PC-9 (cell line): ENCODE measurements around the gene OGDH. TPM values are rescaled to one million over a fixed set of nuclear protein-coding genes. Genes with fewer than 3 reads are reported as not detected.
"Not testable (repeated sequence)": the region's sequence is repeated elsewhere in the genome, so short reads cannot be mapped to it uniquely, and the experiment has no call there.

Source experiments
- BruUV-seq: library from RNA; stranded (reverse); fragments of 400-500 nt; replicated peaks from 2 replicates; lab custom pipeline; 2021; lab: Mats Ljungman, UMichigan
- CTCF ChIA-PET: fragments of 300-600 bp; sonication (Branson Sonifier 250); formaldehyde crosslinking; loops from one replicate; lab custom pipeline; 2022; ENCODE audit warnings: antibody characterized with exemption; lab: Charles Lee
- POLR2A ChIA-PET: fragments of 300-600 bp; sonication (Branson Sonifier 250); formaldehyde crosslinking; loops from one replicate; lab custom pipeline; 2022; ENCODE audit warnings: antibody characterized with exemption; ENCODE audit not compliant: unreplicated experiment; lab: Charles Lee
- DNase-seq, 2 experiments: peaks; one replicate each; pipeline versions ENCODE4 v3.0.0 to v3.0.0-alpha.2; 2015 to 2022; ENCODE audit warnings: mixed read lengths in 1 of 2
- H2AFZ ChIP-seq: fragments of 200-600 bp; sonication (generic); 2 replicates; pipeline ENCODE4 v1.8.1; 2017; ENCODE audit warnings: antibody characterized with exemption
- H3F3A ChIP-seq: fragments of 200-600 bp; sonication (generic); 2 replicates; pipeline ENCODE4 v1.8.1; 2017; ENCODE audit warnings: antibody characterized with exemption, mild to moderate bottlenecking, low read depth; ENCODE audit not compliant: insufficient read depth
- H3K27ac ChIP-seq: fragments of 200-600 bp; sonication (generic); 2 replicates; pipeline ENCODE4 v1.6.1; 2016; ENCODE audit warnings: mixed run types
- H3K27me3 ChIP-seq: fragments of 200-600 bp; sonication (generic); 2 replicates; pipeline ENCODE4 v1.6.1; 2016; ENCODE audit warnings: low read depth, mixed run types; ENCODE audit not compliant: insufficient read depth
- H3K36me3 ChIP-seq: fragments of 200-600 bp; sonication (generic); 2 replicates; pipeline ENCODE4 v1.6.1; 2016; ENCODE audit warnings: low read depth, mixed run types
- H3K4me1 ChIP-seq: fragments of 200-600 bp; sonication (generic); replicated peaks from 2 replicates; pipeline ENCODE4 v1.6.1; 2016; ENCODE audit warnings: mixed run types; ENCODE audit not compliant: insufficient read depth
- H3K4me2 ChIP-seq: fragments of 200-600 bp; sonication (generic); 2 replicates; pipeline ENCODE4 v1.6.1; 2017; ENCODE audit warnings: mixed run types
- H3K4me3 ChIP-seq: fragments of 200-600 bp; sonication (generic); 2 replicates; pipeline ENCODE4 v1.6.1; 2016; ENCODE audit warnings: mixed run types
- H3K79me2 ChIP-seq: fragments of 200-600 bp; sonication (generic); 2 replicates; pipeline ENCODE4 v1.6.1; 2017; ENCODE audit warnings: low read depth, mixed run types
- H3K9me2 ChIP-seq: fragments of 200-600 bp; sonication (generic); 2 replicates; pipeline ENCODE4 v1.8.1; 2017; ENCODE audit warnings: mild to moderate bottlenecking; ENCODE audit not compliant: insufficient read depth
- H3K9me3 ChIP-seq: fragments of 200-600 bp; sonication (generic); 2 replicates; pipeline ENCODE4 v1.8.1; 2016; ENCODE audit warnings: low read depth; ENCODE audit not compliant: insufficient read depth
- H4K20me1 ChIP-seq: fragments of 200-600 bp; sonication (generic); 2 replicates; pipeline ENCODE4 v1.8.1; 2017; ENCODE audit not compliant: insufficient read depth
- CTCF ChIP-seq: fragments of 200-600 bp; sonication (generic); conservative IDR thresholded peaks from 2 replicates; pipeline ENCODE4 v1.6.1; 2017; ENCODE audit warnings: mixed run types, antibody characterized with exemption, mild to moderate bottlenecking, moderate library complexity
- EZH2 ChIP-seq: fragments of 200-600 bp; sonication (generic); IDR thresholded peaks from 2 replicates; pipeline ENCODE4 v1.8.0; 2017; ENCODE audit warnings: antibody characterized with exemption, low read depth
- intact Hi-C: fragments of 100-400 bp; cut with micrococcal nuclease; formaldehyde crosslinking; loops from one replicate; pipeline ENCODE4 v1.10.0; 2022; ENCODE audit not compliant: unreplicated experiment
- total RNA-seq: library from RNA; stranded (reverse); gene quantifications from 2 replicates; pipeline ENCODE4 v1.2.3, GENCODE V29; 2021

The OGDH gene
- total RNA-seq, 1 experiment from 2014 or later = 135 TPM

- POLR2A ChIA-PET = interaction anchor here (0.6 to 0.7 kb wide), 3 partner anchors 17 to 142 kb away, joined by 3 to 8 read pairs (median 7); no protein-coding TSS in a partner anchor
- intact Hi-C loops = no loop called here
- Histone ChIP-seq H3K4me1 (peaks cover 24% of the 10 kb centered on the region), H3K9me2 (no peaks in the 10 kb centered on the region), H3F3A (peaks cover 23% of the 10 kb centered on the region), H3K9me3 (no peaks in the 10 kb centered on the region; the same call in 1 of the 2 replicates), H3K4me2 (peak overlapping the region; percentile 22), H3K4me3 (no peak overlapping the region), H4K20me1 (no peaks in the 10 kb centered on the region), H3K79me2 (no peaks in the 10 kb centered on the region), H2AFZ (peak overlapping the region; percentile 61), H3K36me3 (no peaks in the 10 kb centered on the region), H3K27me3 (no peaks in the 10 kb centered on the region), H3K27ac (peak overlapping the region; percentile 69)
- CTCF ChIA-PET = interaction anchor here (0.6 kb wide), 1 partner anchor 17 kb away, joined by 4 read pairs; no protein-coding TSS in a partner anchor
- BruUV-seq = no TSS peak
- peak in 1 of 2 experiments; percentile 82 for DNase-seq
- TF ChIP-seq EZH2 (no peak), CTCF (no peak)
Measured at GRCh38 chr7:44727158-44727936, 120.9 kb downstream of the OGDH start.

- Histone ChIP-seq H3K27ac (peak overlapping the region; percentile 69), H3K4me2 (peak overlapping the region; percentile 22), H3K79me2 (no peaks in the 10 kb centered on the region), H3K9me3 (no peaks in the 10 kb centered on the region; the same call in 1 of the 2 replicates), H3K36me3 (no peaks in the 10 kb centered on the region), H4K20me1 (no peaks in the 10 kb centered on the region), H3K4me3 (no peak overlapping the region), H3K27me3 (no peaks in the 10 kb centered on the region), H2AFZ (peak overlapping the region; percentile 61; the same call in 1 of the 2 replicates), H3F3A (peaks cover 29% of the 10 kb centered on the region), H3K4me1 (peaks cover 29% of the 10 kb centered on the region), H3K9me2 (no peaks in the 10 kb centered on the region)
- BruUV-seq = no TSS peak
- ChIA-PET CTCF (no interaction called here), POLR2A (interaction anchor here (0.6 to 0.7 kb wide), 2 partner anchors 17 to 78 kb away, joined by 3 to 7 read pairs; no protein-coding TSS in a partner anchor)
- no peak for TF ChIP-seq EZH2
- no peak for TF ChIP-seq CTCF
- intact Hi-C loops = no loop called here
- DNase-seq = no peak
Measured at GRCh38 chr7:44727937-44728262, 121.5 kb downstream of the OGDH start.

GRCh38 chr7:44729949-44730590 is 123.6 kb downstream of the OGDH start:
- Histone ChIP-seq H3K4me1 (peaks cover 51% of the 10 kb centered on the region), H3K4me3 (no peak overlapping the region), H3K9me2 (no peaks in the 10 kb centered on the region), H3K36me3 (no peaks in the 10 kb centered on the region), H4K20me1 (no peaks in the 10 kb centered on the region), H3K79me2 (no peaks in the 10 kb centered on the region), H3K9me3 (no peaks in the 10 kb centered on the region; the same call in 1 of the 2 replicates), H3F3A (peaks cover 43% of the 10 kb centered on the region), H3K27ac (no peak overlapping the region), H3K4me2 (no peak overlapping the region), H2AFZ (no peak overlapping the region), H3K27me3 (no peaks in the 10 kb centered on the region)
- ChIA-PET POLR2A (no interaction called here), CTCF (no interaction called here)
- intact Hi-C loops = no loop called here
- BruUV-seq = no TSS peak
- TF ChIP-seq CTCF (no peak), EZH2 (no peak)
- DNase-seq = no peak

- POLR2A ChIA-PET = interaction anchor here (0.6 kb wide), 2 partner anchors 65 to 94 kb away, joined by 7 to 10 read pairs; no protein-coding TSS in a partner anchor
- Histone ChIP-seq H3K4me2 (peak overlapping the region; percentile 34; the same call in 1 of the 2 replicates), H3K4me1 (peaks cover 55% of the 10 kb centered on the region), H3K27ac (peak overlapping the region; percentile 94), H3F3A (peaks cover 45% of the 10 kb centered on the region)
- H4K20me1 ChIP-seq, H3K4me3 ChIP-seq, H3K79me2 ChIP-seq, DNase-seq, H3K36me3 ChIP-seq, H2AFZ ChIP-seq, H3K9me2 ChIP-seq, intact Hi-C loops, H3K9me3 ChIP-seq, BruUV-seq, H3K27me3 ChIP-seq: not testable (repeated sequence)
- CTCF ChIA-PET = interaction anchor here (0.6 kb wide), 1 partner anchor 113 kb away, joined by 4 read pairs; no protein-coding TSS in a partner anchor
Measured at GRCh38 chr7:44732971-44733370, 126.5 kb downstream of the OGDH start.
